GM21515 (cell line): ENCODE data around the gene INTS3.
"Not testable (repeated sequence)": the region's sequence is repeated elsewhere in the genome, so short reads cannot be mapped to it uniquely, and the experiment has no call there.

Source experiments
- ATAC-seq: cut with Tn5 transposase; IDR thresholded peaks from one replicate; pipeline ENCODE4 v1.9.1; 2021; ENCODE audit not compliant: unreplicated experiment

The INTS3 gene

DNA sequence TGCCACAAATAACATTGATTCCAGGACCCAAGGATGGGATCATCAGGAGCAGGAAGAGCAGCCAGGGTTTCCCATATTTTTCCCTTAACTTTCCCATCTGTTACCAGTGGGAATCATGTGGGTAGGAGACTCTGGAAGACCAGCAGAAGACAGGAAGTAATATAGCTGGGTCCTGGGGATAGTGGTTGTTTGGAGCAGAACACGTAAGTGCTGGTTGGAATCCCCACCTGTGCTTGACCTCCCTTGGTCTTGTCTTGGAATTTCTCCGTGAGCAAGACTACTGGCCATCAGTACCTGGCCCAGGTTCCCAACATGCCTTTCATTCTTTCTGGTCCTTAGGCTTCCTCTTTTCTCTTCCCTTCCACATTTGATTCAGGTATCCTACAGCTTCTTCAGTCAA lies 26.4 kb downstream of the INTS3 start:
- ATAC-seq: no peak

GRCh38 chr1:153760440-153760839 lies 32.6 kb downstream of the INTS3 start:
- no peak for ATAC-seq

GRCh38 chr1:153763365-153764225 lies 35.7 kb downstream of the INTS3 start:
- no peak for ATAC-seq

- no peak for ATAC-seq
Observed at GRCh38 chr1:153764310-153764709, 36.5 kb downstream of the INTS3 start.

GRCh38 chr1:153766663-153767062 lies 38.8 kb downstream of the INTS3 start:
- ATAC-seq: not testable (repeated sequence)

DNA sequence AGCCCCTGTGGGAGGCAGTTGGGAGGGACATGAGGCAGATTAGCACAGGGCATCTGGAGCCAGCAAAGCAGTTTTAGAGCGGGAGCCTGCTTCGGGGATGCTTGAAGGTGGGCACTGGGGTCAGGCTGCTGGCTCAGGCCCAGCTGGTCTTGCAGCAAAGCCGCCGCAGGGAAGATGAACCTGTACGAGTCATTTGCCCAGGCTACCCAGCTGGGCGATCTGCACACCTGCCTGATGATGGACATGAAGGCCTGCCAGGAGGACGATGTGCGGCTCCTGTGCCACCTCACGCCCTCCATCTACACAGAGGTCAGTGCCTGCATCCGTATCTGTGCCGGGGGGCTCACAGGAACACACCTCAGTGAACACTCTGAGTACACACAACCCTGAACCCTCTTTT lies 39.7 kb downstream of the INTS3 start:
- ATAC-seq: no peak

GRCh38 chr1:153768316-153769181 lies 40.7 kb downstream of the INTS3 start:
- ATAC-seq: no peak

DNA sequence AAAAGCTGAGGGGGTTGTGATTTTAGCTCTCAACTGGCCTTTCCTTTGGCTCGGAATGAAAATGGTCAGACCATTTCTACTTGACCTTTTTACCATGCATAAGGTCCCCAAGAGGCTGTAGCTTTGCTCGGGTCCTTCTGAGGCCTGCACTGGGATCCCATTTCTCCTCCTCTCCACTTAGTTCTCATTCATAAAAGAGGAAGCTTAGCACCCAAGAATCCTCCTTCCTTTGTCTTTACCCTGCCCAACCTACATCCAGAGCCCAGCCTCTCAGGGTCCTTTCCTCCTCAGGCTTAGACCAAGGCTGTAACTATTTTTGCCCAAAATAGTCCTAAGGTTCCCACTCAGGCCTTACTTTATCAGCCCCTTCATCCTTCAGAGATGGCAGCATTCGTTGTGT lies 41.4 kb downstream of the INTS3 start:
- ATAC-seq: no peak

DNA sequence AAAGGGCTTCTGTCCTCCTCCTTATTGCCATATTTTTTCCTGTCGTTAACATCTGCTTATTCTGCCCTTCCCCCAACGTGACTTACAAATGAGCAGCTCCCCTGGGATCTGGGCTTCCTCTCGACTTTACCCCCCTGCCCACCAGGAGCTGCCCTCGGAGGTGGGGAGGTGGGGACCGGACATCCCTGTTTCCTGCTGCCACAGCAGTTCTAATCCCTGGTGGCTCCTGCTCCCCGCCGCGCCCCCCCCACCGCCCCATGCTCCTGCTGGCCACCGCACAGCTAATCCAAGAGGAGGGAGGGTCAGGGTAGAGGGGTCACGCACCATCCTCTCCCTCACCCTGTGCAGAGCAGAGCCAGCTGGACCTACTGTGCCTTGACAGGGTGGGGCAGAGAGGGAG lies 42.9 kb downstream of the INTS3 start:
- no peak for ATAC-seq

DNA sequence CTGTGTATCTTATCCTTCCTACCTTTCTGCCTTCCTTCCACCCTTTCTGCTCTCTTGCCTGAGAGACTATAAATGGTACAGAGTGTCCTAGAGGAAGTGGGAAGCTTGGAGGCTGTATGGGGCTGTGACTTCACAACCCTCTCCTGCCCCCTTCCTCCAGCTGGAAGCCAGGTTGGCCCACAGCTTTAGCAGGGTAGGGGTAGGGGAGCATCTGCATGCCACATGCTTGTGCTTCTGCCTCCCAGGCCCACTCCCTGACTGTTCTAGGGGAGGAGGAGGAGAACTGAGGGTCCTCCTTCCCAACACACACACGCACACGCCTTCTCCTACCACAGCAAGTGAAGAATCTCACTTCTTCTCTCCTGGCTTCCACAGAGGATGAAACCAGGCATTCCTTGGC lies 43.4 kb downstream of the INTS3 start:
- no peak for ATAC-seq

- no peak for ATAC-seq
Observed at GRCh38 chr1:153771841-153772593, 44.2 kb downstream of the INTS3 start.

DNA sequence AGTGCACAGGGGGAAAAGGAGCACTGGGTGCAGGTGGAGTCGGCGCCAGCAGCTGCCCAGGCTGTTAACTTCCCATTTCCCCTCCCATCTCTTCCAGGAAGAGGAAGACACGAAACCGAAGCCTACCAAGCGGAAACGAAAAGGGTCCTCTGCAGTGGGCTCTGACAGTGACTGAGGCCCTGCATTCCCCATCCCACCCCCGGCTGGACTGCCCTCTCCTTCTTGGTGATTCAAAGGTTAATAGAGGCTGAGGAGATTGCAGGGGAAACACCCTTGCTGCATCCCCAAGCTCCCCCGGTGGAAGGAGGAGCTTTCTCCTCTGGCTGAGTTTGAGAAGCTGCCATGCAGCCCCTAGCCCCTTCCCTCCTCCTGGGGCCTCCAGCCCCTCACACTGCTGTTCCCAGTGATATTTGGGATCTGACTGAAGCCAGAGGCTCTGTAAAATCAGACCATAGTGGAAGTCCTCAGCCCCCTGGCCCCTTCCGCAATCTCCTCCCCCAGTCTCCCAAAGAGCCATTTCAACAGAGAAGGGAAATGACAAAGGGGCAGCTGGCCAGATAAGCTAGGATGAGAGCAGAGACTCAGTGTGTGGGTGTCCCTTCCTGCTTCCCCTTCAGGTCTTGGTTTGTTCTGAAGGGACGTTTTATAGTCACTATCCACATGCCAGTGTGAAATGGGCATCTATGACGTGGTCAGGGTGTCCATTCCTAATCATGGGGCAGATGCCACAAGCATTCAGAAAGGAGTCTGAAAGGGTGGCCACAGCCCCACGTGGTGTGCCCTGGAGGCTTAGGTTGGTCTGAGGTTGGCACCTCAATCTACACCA lies 45.5 kb downstream of the INTS3 start:
- no peak for ATAC-seq

GRCh38 chr1:153774026-153774595 lies 46.3 kb downstream of the INTS3 start:
- ATAC-seq: no peak

DNA sequence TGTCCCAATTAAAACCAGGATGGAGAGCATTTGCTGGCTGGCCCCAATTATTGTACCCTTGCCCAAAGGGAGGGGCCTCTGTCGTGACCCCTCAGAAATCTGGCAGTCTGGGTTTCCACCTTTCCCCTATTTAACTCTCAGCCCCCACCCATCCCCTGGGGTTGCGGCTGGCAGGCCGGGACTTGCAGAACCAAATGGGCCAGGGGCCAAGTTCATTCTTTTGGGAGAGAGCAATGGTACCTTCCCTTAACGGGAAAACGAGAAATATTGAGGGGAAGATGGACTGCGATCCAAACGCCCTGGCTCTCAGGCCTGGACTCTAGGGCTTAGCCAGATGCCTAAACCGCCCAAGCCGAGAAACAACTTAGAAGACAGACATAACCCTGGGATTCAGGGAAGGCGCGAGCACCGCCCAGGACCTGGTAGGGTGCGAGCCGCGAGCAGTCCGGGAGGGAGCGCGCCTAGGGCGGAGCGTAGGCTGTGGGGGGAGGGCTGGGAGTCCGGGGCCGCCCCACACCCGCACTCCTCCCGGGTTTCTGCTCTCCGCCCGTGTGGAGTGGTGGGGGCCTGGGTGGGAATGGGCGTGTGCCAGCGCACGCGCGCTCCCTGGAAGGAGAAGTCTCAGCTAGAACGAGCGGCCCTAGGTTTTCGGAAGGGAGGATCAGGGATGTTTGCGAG lies 47.1 kb downstream of the INTS3 start, which contains the start of gene SLC27A3:
Gene SLC27A3 (plus strand): TSS at position 628 of the 678 bp plus-strand sequence. CDS start 91 bp downstream, outside the sequence.
- peak; percentile 23 for ATAC-seq

GRCh38 chr1:153775458-153776327 lies 47.8 kb downstream of the INTS3 start:
- peak; percentile 48 for ATAC-seq

DNA sequence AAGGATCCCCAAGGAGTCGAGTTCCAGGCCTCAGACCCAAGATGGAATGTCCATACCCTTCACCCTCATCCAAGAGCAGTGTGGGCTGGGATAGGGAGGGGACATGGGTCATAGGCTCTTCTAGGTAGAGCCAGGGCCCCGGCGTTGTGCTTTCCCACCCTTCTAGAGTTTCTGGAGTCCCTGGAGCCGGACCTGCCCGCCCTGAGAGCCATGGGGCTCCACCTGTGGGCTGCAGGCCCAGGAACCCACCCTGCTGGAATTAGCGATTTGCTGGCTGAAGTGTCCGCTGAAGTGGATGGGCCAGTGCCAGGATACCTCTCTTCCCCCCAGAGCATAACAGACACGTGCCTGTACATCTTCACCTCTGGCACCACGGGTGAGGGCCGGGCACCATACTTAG lies 48.5 kb downstream of the INTS3 start:
- no peak for ATAC-seq

DNA sequence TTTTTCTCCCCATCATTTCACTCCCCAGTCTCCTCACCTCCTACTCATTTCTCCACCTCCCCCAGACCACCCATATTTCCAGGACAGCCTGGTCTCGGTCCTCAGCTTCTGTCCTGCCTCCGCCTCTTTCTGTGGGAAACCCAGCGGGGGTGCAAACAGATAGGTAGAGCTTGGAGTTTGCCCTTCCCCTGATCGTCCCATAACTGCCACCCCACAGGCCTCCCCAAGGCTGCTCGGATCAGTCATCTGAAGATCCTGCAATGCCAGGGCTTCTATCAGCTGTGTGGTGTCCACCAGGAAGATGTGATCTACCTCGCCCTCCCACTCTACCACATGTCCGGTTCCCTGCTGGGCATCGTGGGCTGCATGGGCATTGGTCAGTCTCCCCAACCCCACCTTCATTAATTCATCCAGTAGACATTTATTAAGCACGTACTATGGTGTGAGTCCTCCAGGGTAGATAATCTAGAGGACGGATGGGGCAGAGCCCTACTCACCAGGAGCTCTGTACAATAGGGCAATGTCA lies 49.1 kb downstream of the INTS3 start:
- ATAC-seq: no peak

- ATAC-seq: no peak
Observed at GRCh38 chr1:153777648-153778047, 49.8 kb downstream of the INTS3 start.
